ENCODE measurements around the gene RAP2B. TPM values are rescaled to one million over a fixed set of nuclear protein-coding genes. Genes with fewer than 3 reads are reported as not detected.
A peak's percentile ranks its signal among the peaks of the same experiment; 100 is the strongest.

The RAP2B gene
- polyA plus RNA-seq, 3 donors from 2014 or later = 15.9 to 29.8 (median 23.2) TPM

DNA sequence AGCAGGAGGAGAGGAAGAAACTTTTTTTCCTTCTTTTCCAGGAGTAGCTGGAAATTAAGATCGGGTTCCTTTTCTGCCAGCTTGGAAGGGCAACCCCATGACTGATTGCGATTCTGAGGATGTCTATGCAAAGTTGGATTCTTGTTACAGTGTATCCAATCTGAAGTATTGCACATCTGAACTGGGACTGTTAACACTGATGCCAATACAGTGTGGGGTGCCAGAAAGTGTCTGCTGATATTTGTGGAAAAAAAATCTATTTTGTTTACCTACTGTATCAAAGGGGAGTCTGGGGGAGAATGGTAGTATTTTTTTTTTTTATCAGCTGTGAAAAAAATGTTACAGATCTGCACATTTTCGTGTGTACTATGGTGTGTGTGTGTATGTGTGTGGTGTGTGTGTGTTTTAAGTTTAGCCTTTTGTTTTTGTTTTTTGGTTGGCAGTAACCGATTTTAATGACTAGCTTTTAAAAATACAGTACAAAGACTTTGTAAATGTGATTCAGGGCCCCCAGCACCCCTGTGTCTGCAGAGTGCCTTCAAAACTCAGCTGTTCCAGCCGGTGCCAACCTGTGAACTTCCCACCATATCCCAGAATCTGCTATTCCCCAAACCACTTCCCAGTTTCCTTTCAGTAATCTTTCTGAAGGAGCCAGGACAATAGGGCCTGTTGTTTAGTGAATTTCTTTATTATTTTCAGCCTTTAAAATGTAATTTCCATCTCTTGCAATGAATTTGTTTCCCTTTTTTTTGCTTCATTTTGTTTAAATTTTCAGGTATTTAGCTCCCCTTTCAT, 1.9 kb downstream of the RAP2B start:
- Mint-ChIP-seq H3K36me3 (peaks cover 0 to 6% (median 0%) of the 10 kb centered on the region in 3 donors), H3K27me3 (ENCODE audit: low read depth in 3 of 3) (peaks cover 26 to 32% (median 29%) of the 10 kb centered on the region in 3 donors), H3K4me3 (peak overlapping the region; percentile 81 to 100 (median 93)), H3K4me1 (peaks cover 60 to 72% of the 10 kb centered on the region in 2 donors), H3K9me3 (peaks cover 0 to 2% (median 0%) of the 10 kb centered on the region in 6 donors), H3K27ac (peak overlapping the region; percentile 87 to 99 (median 90))
- DNase-seq = no peak

DNA sequence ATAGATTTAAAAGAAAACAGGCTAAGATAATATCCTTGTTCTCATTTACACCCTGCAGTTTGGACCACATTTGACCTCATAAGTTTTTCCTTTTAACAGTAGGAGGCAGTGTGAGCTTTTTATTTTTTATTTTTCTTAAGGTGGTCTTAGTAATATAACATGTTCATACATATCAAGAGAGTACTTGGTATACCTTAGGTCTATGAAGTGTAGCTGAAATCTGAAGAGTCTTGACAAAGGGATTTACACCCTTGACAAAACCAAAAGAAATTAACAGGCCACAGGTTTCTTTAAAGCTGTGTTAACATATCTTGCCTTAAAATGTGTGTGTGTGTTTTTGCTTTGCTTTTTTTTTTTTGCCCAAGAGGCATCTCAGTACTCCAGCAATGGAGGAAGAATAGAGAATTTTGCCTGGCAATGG, 3.2 kb downstream of the RAP2B start:
- DNase-seq = peak; percentile 64 to 69 (median 67)

DNA sequence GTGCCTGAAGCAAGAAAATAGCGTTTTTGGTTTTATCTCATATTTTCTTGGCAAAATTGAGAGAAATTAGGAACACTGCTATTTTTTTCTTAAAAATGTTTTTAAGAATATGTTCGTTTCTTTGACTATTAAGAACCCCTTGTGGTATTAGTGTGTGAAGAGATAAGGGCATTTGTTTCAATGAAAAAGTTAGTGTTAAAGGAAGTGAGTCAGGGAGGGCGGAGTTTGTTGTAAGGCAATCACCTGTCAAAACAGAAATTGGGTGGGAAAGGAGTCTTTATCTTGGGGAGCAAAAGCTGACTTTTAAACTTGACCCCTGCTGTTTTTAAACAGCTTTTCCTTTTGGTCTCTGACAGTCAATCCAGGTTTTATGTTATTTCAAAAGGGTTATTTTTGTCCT, 4.2 kb downstream of the RAP2B start:
- DNase-seq = peak; percentile 57 to 65 (median 60)
- Mint-ChIP-seq H3K9me3 (peaks cover 0 to 2% (median 0%) of the 10 kb centered on the region in 6 donors), H3K4me3 (peak overlapping the region; percentile 81 to 100 (median 93)), H3K27ac (peak overlapping the region; percentile 87 to 99 (median 90)), H3K36me3 (peaks cover 0 to 6% (median 3%) of the 10 kb centered on the region in 3 donors), H3K27me3 (ENCODE audit: low read depth in 3 of 3) (peaks cover 17 to 22% (median 20%) of the 10 kb centered on the region in 3 donors), H3K4me1 (peaks cover 65 to 78% of the 10 kb centered on the region in 2 donors)

More for the DNA sequence above, 3.2 kb downstream of the RAP2B start:
- peak overlapping the region; percentile 81 to 100 (median 93) for H3K4me3 Mint-ChIP-seq
- H3K27ac Mint-ChIP-seq = peak overlapping the region; percentile 87 to 99 (median 90)
- peaks cover 24 to 31% (median 29%) of the 10 kb centered on the region in 3 donors for H3K27me3 Mint-ChIP-seq (ENCODE audit: low read depth in 3 of 3)
- H3K4me1 Mint-ChIP-seq = peaks cover 64 to 70% of the 10 kb centered on the region in 2 donors
- H3K36me3 Mint-ChIP-seq = peaks cover 0 to 6% (median 0%) of the 10 kb centered on the region in 3 donors
- peaks cover 0 to 2% (median 0%) of the 10 kb centered on the region in 6 donors for H3K9me3 Mint-ChIP-seq

DNA sequence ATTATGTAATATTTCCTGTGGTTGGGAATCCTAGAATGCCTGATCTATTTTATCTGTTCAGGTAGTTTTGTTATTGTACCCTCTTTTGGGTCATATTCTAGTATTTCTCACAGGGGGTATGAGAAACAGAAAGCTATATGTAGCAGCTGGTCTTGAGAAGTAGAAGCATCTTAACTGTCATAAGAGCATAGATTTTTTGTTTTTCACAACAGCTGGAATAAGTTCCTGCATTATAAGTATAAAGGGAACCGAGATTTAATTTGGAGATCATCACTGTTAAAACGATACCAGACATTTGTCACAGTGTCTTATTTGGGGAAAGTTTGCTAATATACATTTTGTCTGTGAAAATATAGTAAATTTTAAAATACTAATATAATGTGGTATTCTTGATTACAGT, 4.8 kb downstream of the RAP2B start:
- peak overlapping the region; percentile 87 to 99 (median 90) for H3K27ac Mint-ChIP-seq
- peaks cover 68 to 84% of the 10 kb centered on the region in 2 donors for H3K4me1 Mint-ChIP-seq
- DNase-seq = no peak
- H3K4me3 Mint-ChIP-seq = peak overlapping the region; percentile 81 to 100 (median 93)
- peaks cover 12 to 16% (median 14%) of the 10 kb centered on the region in 3 donors for H3K27me3 Mint-ChIP-seq (ENCODE audit: low read depth in 3 of 3)
- H3K9me3 Mint-ChIP-seq = peaks cover 0 to under 1% (median 0%) of the 10 kb centered on the region in 6 donors
- H3K36me3 Mint-ChIP-seq = peaks cover 0 to 6% (median 3%) of the 10 kb centered on the region in 3 donors

DNA sequence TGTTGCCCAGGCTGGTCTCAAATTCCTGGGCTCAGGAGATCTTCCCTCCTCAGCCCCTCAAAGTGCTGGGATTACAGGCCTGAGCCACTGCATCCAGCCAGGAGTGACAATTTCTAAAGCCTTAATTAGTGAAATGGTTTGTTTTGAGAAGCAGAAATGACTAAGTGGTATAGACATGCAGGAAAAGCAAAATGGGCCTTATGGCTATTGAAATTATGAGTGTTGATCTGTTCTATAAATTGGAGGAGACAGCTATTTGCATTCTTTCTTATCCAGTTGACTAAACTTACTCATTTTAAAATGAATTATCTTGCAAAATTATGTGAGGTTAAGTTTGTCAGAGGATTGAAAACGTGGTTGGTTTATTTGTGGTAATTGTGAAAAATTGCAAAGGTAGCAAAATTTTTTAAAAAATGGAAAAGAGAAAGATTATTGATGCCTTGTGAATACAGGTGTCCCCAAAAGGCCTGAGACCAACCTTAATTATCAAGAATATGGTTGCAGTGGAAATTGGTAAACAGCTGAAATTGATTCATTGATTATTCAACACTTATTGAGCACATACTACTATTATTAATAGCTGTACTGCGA, 7.9 kb downstream of the RAP2B start:
- peaks cover 0 to 7% (median 2%) of the 10 kb centered on the region in 3 donors for H3K27me3 Mint-ChIP-seq (ENCODE audit: low read depth in 3 of 3)
- H3K4me1 Mint-ChIP-seq = peaks cover 79 to 94% of the 10 kb centered on the region in 2 donors
- peaks cover 3 to 4% (median 3%) of the 10 kb centered on the region in 3 donors for H3K36me3 Mint-ChIP-seq
- H3K27ac Mint-ChIP-seq = peak overlapping the region; percentile 11 to 72 (median 56)
- no peaks in the 10 kb centered on the region for H3K9me3 Mint-ChIP-seq
- no peak for DNase-seq
- peak overlapping the region in 1 of 5 donors; percentile 3 for H3K4me3 Mint-ChIP-seq

DNA sequence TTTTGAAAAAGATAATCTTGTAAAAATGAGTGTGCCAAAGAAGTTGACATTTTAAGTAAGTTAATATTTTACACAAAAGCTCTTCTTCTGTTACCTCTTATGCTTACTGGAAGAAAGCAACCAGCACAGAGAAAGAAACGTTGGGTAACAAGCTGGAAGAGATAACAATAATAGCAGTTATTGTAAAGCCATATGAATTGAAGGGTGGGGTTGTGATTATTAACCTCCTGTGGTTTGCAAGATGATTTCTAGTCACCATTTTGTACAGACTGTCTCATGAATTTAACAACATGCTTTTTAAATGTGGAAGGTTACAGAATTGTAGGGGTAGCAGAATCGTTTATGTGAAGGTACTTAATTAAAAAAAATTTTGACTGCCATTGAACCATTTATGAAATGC, 9.2 kb downstream of the RAP2B start:
- H3K36me3 Mint-ChIP-seq = peaks cover 0 to 16% (median 3%) of the 10 kb centered on the region in 3 donors
- H3K4me3 Mint-ChIP-seq = peak overlapping the region in 1 of 5 donors; percentile 33
- DNase-seq = no peak
- peaks cover 72 to 90% of the 10 kb centered on the region in 2 donors for H3K4me1 Mint-ChIP-seq
- no peaks in the 10 kb centered on the region for H3K9me3 Mint-ChIP-seq
- no peaks in the 10 kb centered on the region for H3K27me3 Mint-ChIP-seq (ENCODE audit: low read depth in 3 of 3)
- peak overlapping the region; percentile 8 to 77 (median 61) for H3K27ac Mint-ChIP-seq

DNA sequence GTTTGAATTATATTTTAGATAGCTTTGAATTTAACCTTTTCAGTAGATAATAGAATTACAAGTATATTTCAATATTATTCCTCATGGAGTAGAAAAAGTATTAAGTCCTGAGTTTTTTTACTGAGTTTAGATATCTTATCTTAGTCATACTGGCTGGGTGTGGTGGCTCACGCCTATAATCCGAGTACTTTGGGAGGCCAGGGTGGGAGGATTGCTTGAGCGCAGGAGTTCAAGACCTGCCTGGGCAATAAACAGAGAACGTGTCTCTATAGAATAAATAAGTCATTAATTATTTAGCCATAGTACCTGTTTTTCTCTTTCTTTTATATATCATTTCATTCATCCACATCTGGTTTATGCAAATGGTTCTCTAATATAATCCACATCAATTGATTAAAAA, 9.9 kb downstream of the RAP2B start:
- H3K27ac Mint-ChIP-seq = peak overlapping the region; percentile 21 to 71 (median 52)
- no peak for DNase-seq

DNA sequence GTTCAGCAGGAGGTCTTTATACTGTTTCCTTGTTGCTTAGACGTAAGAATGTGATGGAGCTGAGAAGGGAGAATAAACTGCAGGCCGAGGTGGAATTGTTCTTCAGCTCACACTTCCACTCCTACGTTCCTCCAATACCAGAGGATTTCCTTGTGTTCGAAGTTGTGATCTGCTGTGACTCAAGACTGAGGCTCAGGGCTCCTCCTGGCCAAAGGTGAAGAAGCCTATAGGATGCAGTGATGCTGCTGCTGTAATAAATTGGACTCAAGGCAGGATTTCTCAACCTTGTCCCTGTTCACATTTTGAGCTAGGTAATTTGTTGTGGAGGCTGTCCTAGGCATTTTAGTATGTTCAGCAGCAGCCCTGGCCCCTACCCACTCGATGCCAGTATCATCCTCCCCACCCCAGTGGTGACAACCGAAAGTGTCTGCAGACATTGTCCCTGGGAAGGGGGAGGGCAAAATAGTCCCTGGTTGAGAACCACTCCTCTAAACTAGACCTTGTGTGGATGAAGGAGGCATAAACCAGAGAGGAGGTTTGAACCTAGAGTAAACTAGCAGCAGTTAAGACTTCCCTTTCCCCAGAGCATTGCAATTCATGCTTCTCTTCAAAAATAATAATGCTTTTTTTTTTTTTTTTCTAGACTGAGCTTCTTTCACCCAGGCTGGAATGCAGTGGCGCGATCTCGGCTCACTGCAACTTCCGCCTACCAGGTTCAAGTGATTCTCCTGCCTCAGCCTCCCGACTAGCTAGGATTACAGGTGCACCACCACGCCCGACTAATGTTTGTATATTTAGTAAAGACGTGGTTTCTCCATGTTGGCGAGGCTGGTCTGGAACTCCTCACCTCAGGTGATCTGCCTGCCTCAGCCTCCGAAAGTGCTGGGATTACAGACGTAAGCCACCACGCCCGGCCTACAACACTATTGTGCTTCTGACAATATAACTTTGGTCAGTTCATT, 11.1 kb downstream of the RAP2B start:
- Mint-ChIP-seq H3K36me3 (peaks cover 2 to 25% (median 7%) of the 10 kb centered on the region in 3 donors), H3K9me3 (no peaks in the 10 kb centered on the region), H3K4me1 (peaks cover 56 to 77% of the 10 kb centered on the region in 2 donors), H3K27me3 (ENCODE audit: low read depth in 3 of 3) (no peaks in the 10 kb centered on the region), H3K4me3 (peak overlapping the region in 2 of 5 donors; percentile 15 to 60), H3K27ac (peak overlapping the region; percentile 58 to 77 (median 64))
- no peak for DNase-seq

More for the DNA sequence above, 9.9 kb downstream of the RAP2B start:
- Mint-ChIP-seq H3K9me3 (no peaks in the 10 kb centered on the region), H3K27me3 (ENCODE audit: low read depth in 3 of 3) (no peaks in the 10 kb centered on the region), H3K36me3 (peaks cover 0 to 21% (median 7%) of the 10 kb centered on the region in 3 donors), H3K4me3 (no peak overlapping the region), H3K4me1 (peaks cover 65 to 84% of the 10 kb centered on the region in 2 donors)

DNA sequence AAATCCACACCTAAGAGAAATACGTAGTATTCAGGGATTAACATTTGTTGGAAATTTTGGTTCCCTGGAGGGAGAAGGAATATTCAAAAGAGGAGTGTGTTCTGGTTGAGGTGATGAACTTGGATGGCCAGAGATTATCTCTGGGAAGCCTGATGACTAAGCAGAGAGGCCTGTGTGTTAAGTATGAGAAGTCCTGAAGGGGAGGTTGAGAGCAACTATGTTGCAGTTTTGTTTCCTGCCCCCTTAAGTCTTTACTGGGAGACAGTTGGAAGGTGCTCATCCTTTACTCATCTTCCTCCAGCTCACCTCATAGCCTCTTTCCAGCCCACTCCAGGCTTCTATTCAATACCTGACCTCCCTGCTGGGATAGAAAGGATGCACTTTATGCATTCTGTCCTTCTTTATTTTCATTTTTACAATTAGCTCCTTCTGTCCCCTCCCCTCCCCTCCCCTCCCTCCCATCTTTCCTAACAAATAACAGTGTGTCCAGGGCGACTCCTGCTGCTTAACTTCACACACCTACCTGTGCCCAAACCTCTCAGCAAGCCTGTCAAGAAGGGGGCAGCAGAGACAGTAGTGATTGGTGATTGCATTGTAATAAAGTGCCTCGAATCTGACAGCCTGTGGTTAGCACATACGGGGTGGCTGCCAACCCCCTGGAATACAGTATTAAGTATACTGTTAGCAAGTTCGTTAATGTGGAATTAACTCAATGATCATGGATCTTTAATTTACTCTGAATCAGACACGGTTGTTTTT, 11.9 kb downstream of the RAP2B start:
- Mint-ChIP-seq H3K4me3 (peak overlapping the region; percentile 3 to 60 (median 45)), H3K27ac (peak overlapping the region; percentile 34 to 77 (median 69)), H3K9me3 (no peaks in the 10 kb centered on the region), H3K36me3 (peaks cover 5 to 29% (median 7%) of the 10 kb centered on the region in 3 donors), H3K4me1 (peaks cover 50 to 72% of the 10 kb centered on the region in 2 donors), H3K27me3 (ENCODE audit: low read depth in 3 of 3) (no peaks in the 10 kb centered on the region)
- peak; percentile 36 to 46 (median 41) for DNase-seq

DNA sequence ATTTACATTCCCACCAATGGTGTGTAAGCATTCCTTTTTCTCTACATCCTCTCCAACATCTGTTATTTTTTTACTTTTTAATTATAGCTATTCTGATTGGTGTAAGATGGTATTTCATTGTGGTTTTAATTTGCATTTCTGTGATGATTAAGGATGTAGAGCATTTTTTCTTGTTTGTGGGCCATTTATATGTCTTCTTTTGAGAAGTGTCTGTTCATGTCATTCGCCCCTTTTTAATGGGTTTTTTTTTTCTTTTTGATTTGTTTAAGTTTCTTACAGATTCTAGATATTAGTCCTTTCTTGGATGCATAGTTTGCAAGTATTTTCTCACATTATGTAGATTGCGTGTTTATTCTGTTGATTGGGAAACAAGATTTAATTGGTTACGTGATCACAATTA, 14.2 kb downstream of the RAP2B start:
- Mint-ChIP-seq H3K9me3 (no peaks in the 10 kb centered on the region), H3K4me1 (peaks cover 41 to 58% of the 10 kb centered on the region in 2 donors), H3K27ac (peak overlapping the region in 1 of 6 donors; percentile 45), H3K4me3 (no peak overlapping the region), H3K27me3 (ENCODE audit: low read depth in 3 of 3) (no peaks in the 10 kb centered on the region), H3K36me3 (peaks cover 12 to 40% (median 19%) of the 10 kb centered on the region in 3 donors)
- DNase-seq = no peak

DNA sequence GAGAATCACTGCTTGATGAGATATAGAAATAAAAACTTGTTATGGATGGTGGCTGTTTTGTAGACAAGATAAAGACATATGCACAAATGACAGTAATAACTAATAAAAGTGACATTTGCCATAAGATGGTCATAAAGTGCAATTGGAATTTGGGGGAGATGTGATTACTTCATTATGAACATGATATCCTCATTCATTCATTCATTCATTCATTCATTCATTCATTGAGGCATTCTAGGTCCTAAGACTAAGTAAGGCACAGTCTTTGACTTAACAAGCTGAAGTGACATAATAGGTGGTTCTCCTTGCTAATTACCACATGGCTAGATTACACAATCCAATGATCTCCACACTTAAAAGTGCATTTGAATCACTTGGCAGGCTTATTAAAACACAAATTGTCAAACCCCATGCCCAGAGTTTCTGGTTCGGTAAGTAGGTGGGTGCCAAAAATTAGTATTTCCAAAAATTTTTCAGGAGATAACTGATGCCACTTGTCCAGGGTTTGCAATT, 18.9 kb downstream of the RAP2B start:
- Mint-ChIP-seq H3K4me1 (peaks cover 18 to 34% of the 10 kb centered on the region in 2 donors), H3K27ac (peak overlapping the region in 2 of 6 donors; percentile 17 to 32), H3K36me3 (peaks cover 12 to 34% (median 24%) of the 10 kb centered on the region in 3 donors), H3K4me3 (no peak overlapping the region), H3K9me3 (no peaks in the 10 kb centered on the region), H3K27me3 (ENCODE audit: low read depth in 3 of 3) (no peaks in the 10 kb centered on the region)
- DNase-seq = no peak

All from immature natural killer cell (primary cell).